ENCODE measurements around the gene PSORS1C2.

DNA sequence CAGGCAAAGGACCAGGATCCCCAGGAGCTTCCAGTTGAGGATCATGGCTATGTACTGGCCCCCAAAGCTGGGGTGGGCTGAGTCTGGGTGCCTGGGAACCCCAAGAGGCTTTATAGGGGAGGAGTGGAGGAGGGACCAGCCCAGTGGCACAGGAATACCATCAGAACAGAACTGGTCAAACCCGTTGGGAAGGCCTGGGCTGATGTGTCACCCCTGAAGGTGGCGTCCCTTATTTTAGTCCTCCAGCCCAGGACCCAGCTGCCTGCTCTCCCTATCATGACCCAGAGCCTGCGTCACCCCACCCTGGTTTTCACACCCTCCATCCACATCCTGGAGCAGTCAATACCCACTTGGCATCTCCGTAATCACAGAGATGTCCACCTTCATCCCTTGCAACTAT is at the start of gene PSORS1C2:
- TF ChIP-seq, protein P1, sequence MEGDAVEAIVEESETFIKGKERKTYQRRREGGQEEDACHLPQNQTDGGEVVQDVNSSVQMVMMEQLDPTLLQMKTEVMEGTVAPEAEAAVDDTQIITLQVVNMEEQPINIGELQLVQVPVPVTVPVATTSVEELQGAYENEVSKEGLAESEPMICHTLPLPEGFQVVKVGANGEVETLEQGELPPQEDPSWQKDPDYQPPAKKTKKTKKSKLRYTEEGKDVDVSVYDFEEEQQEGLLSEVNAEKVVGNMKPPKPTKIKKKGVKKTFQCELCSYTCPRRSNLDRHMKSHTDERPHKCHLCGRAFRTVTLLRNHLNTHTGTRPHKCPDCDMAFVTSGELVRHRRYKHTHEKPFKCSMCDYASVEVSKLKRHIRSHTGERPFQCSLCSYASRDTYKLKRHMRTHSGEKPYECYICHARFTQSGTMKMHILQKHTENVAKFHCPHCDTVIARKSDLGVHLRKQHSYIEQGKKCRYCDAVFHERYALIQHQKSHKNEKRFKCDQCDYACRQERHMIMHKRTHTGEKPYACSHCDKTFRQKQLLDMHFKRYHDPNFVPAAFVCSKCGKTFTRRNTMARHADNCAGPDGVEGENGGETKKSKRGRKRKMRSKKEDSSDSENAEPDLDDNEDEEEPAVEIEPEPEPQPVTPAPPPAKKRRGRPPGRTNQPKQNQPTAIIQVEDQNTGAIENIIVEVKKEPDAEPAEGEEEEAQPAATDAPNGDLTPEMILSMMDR (conservative IDR thresholded peaks at IDR 0.05; ENCODE audit: low read depth, low read length): no peak
- TF ChIP-seq EZH2 (IDR thresholded peaks at IDR 0.05; ENCODE audit: borderline replicate concordance, low read depth, low read length, poor library complexity, severe bottlenecking): no peak
